HepG2 (cell line): ENCODE measurements around the gene SMYD2. TPM values are rescaled to one million over a fixed set of nuclear protein-coding genes. Genes with fewer than 3 reads are reported as not detected.

Experiments
- ATAC-seq: fragments of 200-7000 bp; cut with Tn5 transposase; 3 replicates; pipeline ENCODE4 v1.9.1; 2020; ENCODE audit warnings: mild to moderate bottlenecking, moderate library complexity
- BruUV-seq: library from RNA; stranded (reverse); fragments of 400-500 nt; replicated peaks from 2 replicates; lab custom pipeline; 2021; lab: Mats Ljungman, UMichigan
- CTCF ChIA-PET: fragments of 300-600 bp; formaldehyde crosslinking; extraction: SDS; loops from one replicate; lab custom pipeline; 2021; ENCODE audit warnings: low total read pairs, inconsistent platforms, low intra/inter-chr PET ratio; lab: Yijun Ruan, JAX
- POLR2A ChIA-PET: fragments of 350-600 bp; sonication (Branson Sonifier 250); formaldehyde crosslinking; loops from one replicate; lab custom pipeline; 2020; ENCODE audit warnings: antibody characterized with exemption, inconsistent platforms; lab: Yijun Ruan, JAX
- DNase-seq: peaks from one replicate; pipeline ENCODE4 v3.0.0-alpha.2; 2015; ENCODE audit warnings: low spot score
- FAIRE-seq: peaks from 3 replicates; lab custom pipeline; 2011; peaks lifted over from hg19 to GRCh38; lab: Jason Lieb, UNC
- H2AFZ ChIP-seq: one replicate; pipeline ENCODE4 v1.6.1; 2011; ENCODE audit warnings: low read length, inconsistent platforms
- H3K27ac ChIP-seq: fragments of 300-600 bp; 3 replicates; pipeline ENCODE4 v1.8.0; 2011; ENCODE audit warnings: mixed run types, mild to moderate bottlenecking, mixed read lengths, low read length, inconsistent platforms; ENCODE audit not compliant: insufficient read depth; ENCODE audit errors: extremely low read length
- H3K27me3 ChIP-seq, 2 experiments: fragments of 200-600 bp in 1 of 2; 2 replicates in 1 of 2; 3 replicates in 1 of 2; pipeline versions ENCODE4 v1.6.0 to v1.8.0; 2011; ENCODE audit warnings: low read length in 2 of 2, mild to moderate bottlenecking in 2 of 2, moderate library complexity in 2 of 2, inconsistent platforms in 1 of 2; ENCODE audit not compliant: insufficient read depth in 2 of 2, control insufficient read depth in 1 of 2
- H3K36me3 ChIP-seq, 2 experiments: fragments of 200-600 bp in 1 of 2; replicated peaks in 1 of 2; 2 replicates in 1 of 2; 3 replicates in 1 of 2; pipeline versions ENCODE4 v1.5.1 to v1.8.0; 2011; ENCODE audit warnings: low read length in 2 of 2, inconsistent platforms in 1 of 2; ENCODE audit not compliant: insufficient read depth in 2 of 2, control insufficient read depth in 1 of 2
- H3K4me1 ChIP-seq: 2 replicates; pipeline ENCODE4 v1.5.1; 2012; ENCODE audit warnings: low read length, inconsistent platforms; ENCODE audit not compliant: insufficient read depth
- H3K4me2 ChIP-seq: 2 replicates; pipeline ENCODE4 v1.6.0; 2011; ENCODE audit warnings: low read depth, low read length, inconsistent platforms
- H3K4me3 ChIP-seq, 3 experiments: fragments of 200-600 bp in 1 of 3; sonication (generic), shearing (Covaris generic) in 1 of 3; replicated peaks in 1 of 3; 2 replicates each; pipeline ENCODE4 v1.5.1; 2011 to 2016; ENCODE audit warnings: low read length in 3 of 3, inconsistent platforms in 2 of 3, low read depth in 2 of 3, mild to moderate bottlenecking in 2 of 3, control low read depth in 1 of 3, mixed read lengths in 1 of 3; ENCODE audit not compliant: insufficient read depth in 1 of 3
- H3K79me2 ChIP-seq: one replicate; pipeline ENCODE4 v1.6.1; 2011; ENCODE audit warnings: low read length, inconsistent platforms; ENCODE audit not compliant: insufficient read depth
- H3K9ac ChIP-seq: 2 replicates; pipeline ENCODE4 v1.6.0; 2011; ENCODE audit warnings: mild to moderate bottlenecking, low read depth, low read length, inconsistent platforms; ENCODE audit not compliant: insufficient read depth
- H3K9me3 ChIP-seq: 2 replicates; pipeline ENCODE4 v1.5.1; 2012; ENCODE audit warnings: mild to moderate bottlenecking, low read length
- H4K20me1 ChIP-seq: 2 replicates; pipeline ENCODE4 v1.6.0; 2011; ENCODE audit warnings: inconsistent platforms, mild to moderate bottlenecking, low read length, moderate library complexity; ENCODE audit not compliant: insufficient read depth
- AHR ChIP-seq: IDR thresholded peaks from 2 replicates; pipeline ENCODE4 v1.6.1; 2018; ENCODE audit warnings: missing genetic modification reagents, missing compliant biosample characterization
- ARHGAP35 ChIP-seq: sonication (generic); formaldehyde crosslinking; IDR thresholded peaks from 2 replicates; pipeline ENCODE4 v1.9.0; 2022; ENCODE audit warnings: mild to moderate bottlenecking, inconsistent platforms, moderate library complexity, missing genetic modification reagents, borderline replicate concordance
- CEBPG ChIP-seq: IDR thresholded peaks from 2 replicates; pipeline ENCODE4 v1.6.1; 2016
- FOSL2 ChIP-seq: sonication (generic); formaldehyde crosslinking; IDR thresholded peaks from 2 replicates; pipeline ENCODE4 v1.4.0; 2020; ENCODE audit warnings: missing genetic modification reagents
- FOXK2 ChIP-seq: fragments of 450-650 bp; IDR thresholded peaks from 2 replicates; pipeline ENCODE4 v1.6.1; 2016
- HDAC1 ChIP-seq: sonication (generic); formaldehyde crosslinking; IDR thresholded peaks from 2 replicates; pipeline ENCODE4 v1.5.1; 2020; ENCODE audit warnings: mild to moderate bottlenecking, missing genetic modification reagents
- NFATC3 ChIP-seq: sonication (generic); formaldehyde crosslinking; IDR thresholded peaks from 2 replicates; pipeline ENCODE4 v1.5.1; 2020; ENCODE audit warnings: mild to moderate bottlenecking, missing genetic modification reagents
- NONO ChIP-seq, 2 experiments: fragments of 450-650 bp in 1 of 2; sonication (generic) in 1 of 2; formaldehyde crosslinking in 1 of 2; IDR thresholded peaks in 1 of 2; conservative IDR thresholded peaks in 1 of 2; 2 replicates each; pipeline versions ENCODE4 v1.6.1 to v1.8.0; 2017 to 2022; ENCODE audit warnings: mild to moderate bottlenecking in 1 of 2, missing genetic modification reagents in 1 of 2, moderate library complexity in 1 of 2
- POGZ ChIP-seq: sonication (generic); formaldehyde crosslinking; IDR thresholded peaks from 2 replicates; pipeline ENCODE4 v1.4.0; 2020; ENCODE audit warnings: mild to moderate bottlenecking, missing genetic modification reagents
- RFX5 ChIP-seq: IDR thresholded peaks from 2 replicates; pipeline ENCODE4 v1.6.1; 2011; ENCODE audit warnings: low read depth, low read length, improper control_type of control experiment
- SCMH1 ChIP-seq: sonication (generic); formaldehyde crosslinking; IDR thresholded peaks from 2 replicates; pipeline ENCODE4 v1.9.0; 2021; ENCODE audit warnings: missing genetic modification reagents, mild to moderate bottlenecking, borderline replicate concordance
- SOX6 ChIP-seq, 2 experiments: fragments of 450-650 bp in 1 of 2; sonication (generic) in 1 of 2; formaldehyde crosslinking in 1 of 2; IDR thresholded peaks; 2 replicates each; pipeline versions ENCODE4 v1.4.0 to v1.6.1; 2017 to 2020; ENCODE audit warnings: antibody characterized with exemption in 1 of 2, mild to moderate bottlenecking in 1 of 2, missing genetic modification reagents in 1 of 2
- ZBTB8A ChIP-seq: sonication (generic); formaldehyde crosslinking; IDR thresholded peaks from 2 replicates; pipeline ENCODE4 v1.4.0; 2020; ENCODE audit warnings: mild to moderate bottlenecking, low read depth, missing genetic modification reagents, borderline replicate concordance
- ZNF468 ChIP-seq: sonication (generic); formaldehyde crosslinking; IDR thresholded peaks from 2 replicates; pipeline ENCODE4 v1.8.0; 2022; ENCODE audit warnings: mild to moderate bottlenecking, moderate library complexity, missing genetic modification reagents
- ZSCAN21 ChIP-seq: sonication (generic); formaldehyde crosslinking; IDR thresholded peaks from 2 replicates; pipeline ENCODE4 v1.8.0; 2022; ENCODE audit warnings: mild to moderate bottlenecking, missing genetic modification reagents, moderate library complexity, borderline replicate concordance
- WGBS: methylation state at CpG from one replicate; pipeline ENCODE4 v1.1.6; 2017; ENCODE audit warnings: low lambda C conversion rate; 5-methylcytosine and 5-hydroxymethylcytosine counted together
- in situ Hi-C: cut with HindIII; loops from 2 replicates; pipeline ENCODE4 v1.10.0; 2017; ENCODE audit warnings: low pct_unique_long_range_greater_than_20kb; ENCODE audit not compliant: extremely low pct_ligation_motif_present
- intact Hi-C: fragments of 100-400 bp; cut with micrococcal nuclease; formaldehyde crosslinking; loops from one replicate; pipeline ENCODE4 v1.10.0; 2022; ENCODE audit not compliant: unreplicated experiment
- polyA plus RNA-seq, 8 experiments: library from polyadenylated mRNA; depleted of rRNA in 3 of 8; stranded (reverse) in 7 of 8; unstranded in 1 of 8; fragments of >200 nt; fragmentation: Illumina TruSeq in 4 of 8; extraction: Trizol in 4 of 8; gene quantifications; 2 replicates each; pipeline versions ENCODE4 v1.2.1 to v1.2.3, GENCODE V29; 2011 to 2016; ENCODE audit warnings: low read depth in 4 of 8, missing spikeins in 1 of 8, mixed read lengths in 1 of 8; ENCODE audit not compliant: insufficient read depth in 1 of 8
- total RNA-seq, 5 experiments: library from RNA; depleted of rRNA; stranded (reverse); fragments of >200 nt; fragmentation: Illumina TruSeq; extraction: Trizol; gene quantifications; 2 replicates each; pipeline ENCODE4 v1.2.3, GENCODE V29; 2016; ENCODE audit warnings: low read depth in 1 of 5
- TF ChIP-seq, protein P1 (sequence below): sonication (generic); formaldehyde crosslinking; IDR thresholded peaks from 2 replicates; pipeline ENCODE4 v1.5.0; 2020; ENCODE audit warnings: mild to moderate bottlenecking, missing genetic modification reagents, borderline replicate concordance
- TF ChIP-seq, protein P2 (sequence below): sonication (generic); formaldehyde crosslinking; IDR thresholded peaks from 2 replicates; pipeline ENCODE4 v1.4.0; 2020; ENCODE audit warnings: mild to moderate bottlenecking, missing genetic modification reagents
- TF ChIP-seq, protein P3 (sequence below): fragments of 450-650 bp; IDR thresholded peaks from 2 replicates; pipeline ENCODE4 v1.6.1; 2017
- TF ChIP-seq, protein P4 (sequence below): sonication (generic); formaldehyde crosslinking; IDR thresholded peaks from 2 replicates; pipeline ENCODE4 v1.4.0; 2020; ENCODE audit warnings: missing genetic modification reagents

The SMYD2 gene
- total and polyA plus RNA-seq, 2 of the 13 experiments (the other 11 are each of a cell fraction or from before 2014, with no cell fraction given), result 72.7 to 139 TPM

DNA sequence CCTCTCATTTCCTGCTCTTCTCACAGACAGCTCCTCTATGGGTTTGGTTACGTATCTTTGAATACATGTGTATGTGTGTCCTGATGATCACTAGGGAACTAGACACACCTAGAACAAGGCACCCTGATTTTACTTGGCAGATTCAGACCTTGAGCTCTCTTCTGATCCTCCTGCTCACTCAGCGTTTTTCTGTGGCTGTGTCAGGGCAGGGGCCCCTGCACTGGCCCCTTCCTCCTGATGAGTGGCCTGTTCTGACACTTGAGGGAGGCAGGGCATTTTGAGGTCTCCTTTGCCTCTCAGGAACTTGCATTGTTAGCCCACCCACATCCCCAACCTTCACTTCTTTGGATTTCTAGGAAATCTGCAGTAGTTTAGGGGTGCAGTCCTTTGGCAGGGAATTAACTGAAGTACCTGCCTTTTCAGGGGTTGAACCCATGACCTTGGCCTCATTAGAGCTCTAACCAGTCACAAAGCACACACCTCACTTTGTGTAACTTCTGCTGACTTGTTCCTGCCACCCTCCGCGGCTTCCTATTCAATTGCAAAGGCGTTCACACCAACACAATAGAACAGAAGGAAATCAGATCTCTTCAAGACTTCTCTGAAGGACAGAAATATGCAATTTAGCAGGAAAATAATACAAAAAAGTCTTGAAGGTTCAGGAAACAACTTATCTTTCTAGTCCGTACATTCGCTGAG, 8.8 kb downstream of the SMYD2 start:
- BruUV-seq, result no TSS peak
- no peak for DNase-seq
- no peak overlapping the region for H3K4me3 ChIP-seq
- H3K27me3 ChIP-seq, result no peaks in the 10 kb centered on the region
- no peaks in the 10 kb centered on the region for H3K9me3 ChIP-seq
- H3K4me1 ChIP-seq, result peaks cover 46% of the 10 kb centered on the region
- no peak for FAIRE-seq
- CTCF ChIA-PET, result no interaction called here
- peaks cover 5 to 12% of the 10 kb centered on the region in 2 experiments for H3K36me3 ChIP-seq
- in situ Hi-C loops (no loop called here), intact Hi-C loops (no loop called here)
- WGBS, result 73% methylated on average over 7 of the region's 7 CpGs
- no peak overlapping the region for H2AFZ ChIP-seq
- no peak; the same call in 2 of the 3 replicates for ATAC-seq
- H3K27ac ChIP-seq, result peak overlapping the region; percentile 43
- H4K20me1 ChIP-seq, result peaks cover 3% of the 10 kb centered on the region; the same call in 1 of the 2 replicates
- H3K9ac ChIP-seq, result no peak overlapping the region
- peaks cover 81% of the 10 kb centered on the region for H3K79me2 ChIP-seq
- POLR2A ChIA-PET, result no interaction called here
- H3K4me2 ChIP-seq, result peak overlapping the region; percentile 11; the same call in 1 of the 2 replicates
- TF ChIP-seq POGZ (CRISPR knock-in tag) (no peak), RFX5 (no peak), ZBTB8A (no peak), ARHGAP35 (CRISPR knock-in tag) (no peak), AHR (CRISPR knock-in tag) (no peak), FOSL2 (CRISPR knock-in tag) (no peak), ZNF468 (CRISPR knock-in tag) (no peak), SOX6 (IDR thresholded peaks at IDR 0.05) (no peak), SOX6 (CRISPR knock-in tag; IDR thresholded peaks at IDR 0.05) (0 out of 2 replicates have a peak, but pooled peaks have one; percentile 16), SCMH1 (CRISPR knock-in tag) (no peak), CEBPG (no peak), NFATC3 (CRISPR knock-in tag) (no peak), NONO (IDR thresholded peaks at IDR 0.05) (no peak), NONO (CRISPR knock-in tag; conservative IDR thresholded peaks at IDR 0.05) (no peak), FOXK2 (no peak), ZSCAN21 (no peak), HDAC1 (CRISPR knock-in tag) (no peak)
- TF ChIP-seq, protein P1, sequence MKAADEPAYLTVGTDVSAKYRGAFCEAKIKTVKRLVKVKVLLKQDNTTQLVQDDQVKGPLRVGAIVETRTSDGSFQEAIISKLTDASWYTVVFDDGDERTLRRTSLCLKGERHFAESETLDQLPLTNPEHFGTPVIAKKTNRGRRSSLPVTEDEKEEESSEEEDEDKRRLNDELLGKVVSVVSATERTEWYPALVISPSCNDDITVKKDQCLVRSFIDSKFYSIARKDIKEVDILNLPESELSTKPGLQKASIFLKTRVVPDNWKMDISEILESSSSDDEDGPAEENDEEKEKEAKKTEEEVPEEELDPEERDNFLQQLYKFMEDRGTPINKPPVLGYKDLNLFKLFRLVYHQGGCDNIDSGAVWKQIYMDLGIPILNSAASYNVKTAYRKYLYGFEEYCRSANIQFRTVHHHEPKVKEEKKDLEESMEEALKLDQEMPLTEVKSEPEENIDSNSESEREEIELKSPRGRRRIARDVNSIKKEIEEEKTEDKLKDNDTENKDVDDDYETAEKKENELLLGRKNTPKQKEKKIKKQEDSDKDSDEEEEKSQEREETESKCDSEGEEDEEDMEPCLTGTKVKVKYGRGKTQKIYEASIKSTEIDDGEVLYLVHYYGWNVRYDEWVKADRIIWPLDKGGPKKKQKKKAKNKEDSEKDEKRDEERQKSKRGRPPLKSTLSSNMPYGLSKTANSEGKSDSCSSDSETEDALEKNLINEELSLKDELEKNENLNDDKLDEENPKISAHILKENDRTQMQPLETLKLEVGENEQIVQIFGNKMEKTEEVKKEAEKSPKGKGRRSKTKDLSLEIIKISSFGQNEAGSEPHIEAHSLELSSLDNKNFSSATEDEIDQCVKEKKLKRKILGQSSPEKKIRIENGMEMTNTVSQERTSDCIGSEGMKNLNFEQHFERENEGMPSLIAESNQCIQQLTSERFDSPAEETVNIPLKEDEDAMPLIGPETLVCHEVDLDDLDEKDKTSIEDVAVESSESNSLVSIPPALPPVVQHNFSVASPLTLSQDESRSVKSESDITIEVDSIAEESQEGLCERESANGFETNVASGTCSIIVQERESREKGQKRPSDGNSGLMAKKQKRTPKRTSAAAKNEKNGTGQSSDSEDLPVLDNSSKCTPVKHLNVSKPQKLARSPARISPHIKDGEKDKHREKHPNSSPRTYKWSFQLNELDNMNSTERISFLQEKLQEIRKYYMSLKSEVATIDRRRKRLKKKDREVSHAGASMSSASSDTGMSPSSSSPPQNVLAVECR (CRISPR knock-in tag), result 0 out of 2 replicates have a peak, but pooled peaks have one; percentile 18
- TF ChIP-seq, protein P2, sequence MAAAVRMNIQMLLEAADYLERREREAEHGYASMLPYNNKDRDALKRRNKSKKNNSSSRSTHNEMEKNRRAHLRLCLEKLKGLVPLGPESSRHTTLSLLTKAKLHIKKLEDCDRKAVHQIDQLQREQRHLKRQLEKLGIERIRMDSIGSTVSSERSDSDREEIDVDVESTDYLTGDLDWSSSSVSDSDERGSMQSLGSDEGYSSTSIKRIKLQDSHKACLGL (CRISPR knock-in tag), result no peak
- TF ChIP-seq, protein P3, sequence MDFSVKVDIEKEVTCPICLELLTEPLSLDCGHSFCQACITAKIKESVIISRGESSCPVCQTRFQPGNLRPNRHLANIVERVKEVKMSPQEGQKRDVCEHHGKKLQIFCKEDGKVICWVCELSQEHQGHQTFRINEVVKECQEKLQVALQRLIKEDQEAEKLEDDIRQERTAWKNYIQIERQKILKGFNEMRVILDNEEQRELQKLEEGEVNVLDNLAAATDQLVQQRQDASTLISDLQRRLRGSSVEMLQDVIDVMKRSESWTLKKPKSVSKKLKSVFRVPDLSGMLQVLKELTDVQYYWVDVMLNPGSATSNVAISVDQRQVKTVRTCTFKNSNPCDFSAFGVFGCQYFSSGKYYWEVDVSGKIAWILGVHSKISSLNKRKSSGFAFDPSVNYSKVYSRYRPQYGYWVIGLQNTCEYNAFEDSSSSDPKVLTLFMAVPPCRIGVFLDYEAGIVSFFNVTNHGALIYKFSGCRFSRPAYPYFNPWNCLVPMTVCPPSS, result no peak
- TF ChIP-seq, protein P4, sequence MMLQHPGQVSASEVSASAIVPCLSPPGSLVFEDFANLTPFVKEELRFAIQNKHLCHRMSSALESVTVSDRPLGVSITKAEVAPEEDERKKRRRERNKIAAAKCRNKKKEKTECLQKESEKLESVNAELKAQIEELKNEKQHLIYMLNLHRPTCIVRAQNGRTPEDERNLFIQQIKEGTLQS, result no peak
